GM19467 (cell line): ENCODE measurements around the gene NTM.

Source experiments
- ATAC-seq: cut with Tn5 transposase; IDR thresholded peaks from one replicate; pipeline ENCODE4 v1.9.1; 2021; ENCODE audit warnings: mild to moderate bottlenecking, moderate library complexity; ENCODE audit not compliant: unreplicated experiment

Gene NTM

GRCh38 chr11:131682373-131683015 is 312.1 kb downstream of the NTM start:
- ATAC-seq: no peak

DNA sequence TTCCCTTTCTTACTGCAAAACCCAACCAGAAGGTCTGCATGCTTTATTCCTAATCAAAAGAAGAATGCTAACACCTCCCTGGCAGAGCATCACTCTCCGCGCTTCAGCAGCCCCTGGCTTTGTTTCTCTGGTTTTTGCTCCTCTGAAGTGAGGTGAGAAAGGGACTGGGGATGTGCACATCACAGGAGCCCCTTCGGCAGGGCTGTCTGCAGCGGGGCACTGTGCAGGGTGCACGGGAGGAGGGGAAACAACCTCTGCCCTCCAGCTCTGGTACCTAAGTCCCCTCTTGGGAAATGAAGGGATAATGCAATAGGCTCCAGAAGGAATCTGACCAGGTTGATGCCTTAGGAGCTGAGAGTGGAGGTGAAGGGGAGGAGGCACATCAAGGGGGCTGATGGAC is 312.7 kb downstream of the NTM start:
- ATAC-seq: no peak

GRCh38 chr11:131683666-131684065 is 313.3 kb downstream of the NTM start:
- no peak for ATAC-seq

DNA sequence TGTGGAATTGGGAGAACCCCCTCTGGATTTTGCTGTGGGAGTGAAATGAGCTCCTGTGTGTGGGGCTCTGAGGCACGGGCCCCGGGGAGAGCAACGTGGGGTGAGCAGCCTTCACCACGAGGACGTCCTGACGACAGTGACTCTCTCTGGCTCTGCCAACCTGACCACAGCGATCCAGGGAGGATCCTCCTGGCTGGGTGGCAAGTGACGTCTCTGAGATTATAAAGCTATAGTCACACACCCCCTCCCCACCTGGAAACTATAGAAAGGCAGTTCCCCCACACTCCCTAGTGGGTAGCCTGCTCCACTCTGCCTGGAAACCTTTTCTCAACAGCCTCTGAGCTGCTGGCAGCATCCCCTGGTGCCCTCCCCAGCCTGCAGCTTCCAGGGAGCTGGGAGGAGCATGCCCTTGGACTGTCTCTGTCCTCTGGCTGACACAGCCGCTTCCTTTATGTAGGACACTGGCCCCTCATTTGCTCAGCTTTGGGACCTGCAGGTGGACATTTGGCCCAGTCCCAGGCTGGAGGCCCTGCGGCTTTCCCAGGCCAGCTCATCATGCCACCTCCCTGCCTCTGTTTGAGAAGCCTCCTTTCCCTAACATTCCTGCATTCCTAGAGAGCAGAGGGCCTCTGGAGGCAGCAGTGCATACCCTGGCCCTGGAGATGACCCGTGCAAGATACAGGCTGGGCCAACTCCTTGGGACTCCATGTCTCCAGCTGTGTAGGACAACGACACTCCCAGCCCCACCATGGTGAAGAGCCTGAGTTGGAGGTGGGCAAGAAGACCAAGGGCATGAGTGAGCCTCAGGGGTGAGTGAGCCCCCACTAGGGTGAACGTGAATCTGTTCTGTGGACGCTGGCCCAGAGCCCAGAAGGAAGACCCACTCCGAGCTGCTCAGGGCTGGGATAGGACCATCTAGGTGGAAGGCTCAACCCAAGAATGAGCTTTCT is 314.0 kb downstream of the NTM start:
- ATAC-seq: no peak

GRCh38 chr11:131685206-131685605 is 314.8 kb downstream of the NTM start:
- ATAC-seq: no peak

GRCh38 chr11:131685906-131686305 is 315.5 kb downstream of the NTM start:
- no peak for ATAC-seq

GRCh38 chr11:131686836-131687235 is 316.4 kb downstream of the NTM start:
- no peak for ATAC-seq

GRCh38 chr11:131687291-131688047 is 317.1 kb downstream of the NTM start:
- no peak for ATAC-seq

DNA sequence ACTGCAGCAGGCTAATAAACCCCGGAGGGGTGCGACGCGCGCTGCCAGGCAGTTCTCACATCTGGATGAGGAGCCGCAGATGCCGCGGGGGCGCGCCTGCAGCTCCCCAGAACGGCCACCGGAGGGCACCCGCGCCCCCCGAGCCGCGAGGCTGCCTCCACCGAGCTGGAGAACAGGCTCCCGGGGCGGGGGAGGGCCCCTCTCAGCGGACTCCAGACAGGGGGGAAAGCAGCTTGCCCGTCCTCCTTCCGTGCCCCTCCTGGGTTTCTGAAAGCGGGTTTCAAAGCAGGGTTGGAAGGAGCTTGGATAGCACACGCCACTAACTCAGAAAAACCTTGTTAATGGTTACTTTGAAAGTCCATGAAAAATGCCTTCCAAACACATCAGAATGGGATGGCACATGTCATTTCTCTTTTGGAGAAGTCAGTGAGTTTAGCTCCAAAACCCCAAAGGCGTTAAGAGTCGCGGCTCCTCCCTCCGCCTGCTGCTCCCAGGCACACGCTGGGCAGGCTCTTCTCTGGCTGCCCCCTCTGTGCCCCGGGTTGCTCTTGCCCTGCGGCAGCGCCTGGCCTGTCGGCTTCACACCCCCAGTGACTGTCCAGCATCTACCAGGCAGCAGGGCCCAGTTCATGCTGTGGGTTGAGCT is 317.8 kb downstream of the NTM start:
- ATAC-seq: peak; percentile 71

- no peak for ATAC-seq
These were observed 318.9 kb downstream of the NTM start for GRCh38 chr11:131689049-131689925.

- no peak for ATAC-seq
These were observed 319.9 kb downstream of the NTM start for GRCh38 chr11:131690362-131690761.

DNA sequence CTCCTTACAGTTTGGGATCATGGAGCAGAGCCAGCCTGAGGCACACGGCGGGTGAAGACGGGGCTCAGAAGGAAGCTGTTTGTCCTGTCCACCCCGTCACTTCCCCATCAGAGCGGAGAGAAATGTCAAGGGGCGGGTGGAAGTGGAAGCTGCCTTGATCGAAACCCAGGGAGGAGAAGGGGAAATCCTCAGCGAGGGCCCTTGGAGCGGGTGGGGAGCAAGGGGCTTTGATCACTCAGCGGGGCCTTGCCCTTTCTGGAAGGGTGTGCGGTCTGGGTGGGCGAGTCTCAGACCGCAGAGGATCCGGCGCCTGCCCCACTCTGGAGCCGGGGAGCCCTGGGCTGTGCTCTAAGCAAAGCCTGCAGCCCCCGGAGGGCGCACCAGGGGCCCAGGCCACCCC is 320.4 kb downstream of the NTM start:
- no peak for ATAC-seq

DNA sequence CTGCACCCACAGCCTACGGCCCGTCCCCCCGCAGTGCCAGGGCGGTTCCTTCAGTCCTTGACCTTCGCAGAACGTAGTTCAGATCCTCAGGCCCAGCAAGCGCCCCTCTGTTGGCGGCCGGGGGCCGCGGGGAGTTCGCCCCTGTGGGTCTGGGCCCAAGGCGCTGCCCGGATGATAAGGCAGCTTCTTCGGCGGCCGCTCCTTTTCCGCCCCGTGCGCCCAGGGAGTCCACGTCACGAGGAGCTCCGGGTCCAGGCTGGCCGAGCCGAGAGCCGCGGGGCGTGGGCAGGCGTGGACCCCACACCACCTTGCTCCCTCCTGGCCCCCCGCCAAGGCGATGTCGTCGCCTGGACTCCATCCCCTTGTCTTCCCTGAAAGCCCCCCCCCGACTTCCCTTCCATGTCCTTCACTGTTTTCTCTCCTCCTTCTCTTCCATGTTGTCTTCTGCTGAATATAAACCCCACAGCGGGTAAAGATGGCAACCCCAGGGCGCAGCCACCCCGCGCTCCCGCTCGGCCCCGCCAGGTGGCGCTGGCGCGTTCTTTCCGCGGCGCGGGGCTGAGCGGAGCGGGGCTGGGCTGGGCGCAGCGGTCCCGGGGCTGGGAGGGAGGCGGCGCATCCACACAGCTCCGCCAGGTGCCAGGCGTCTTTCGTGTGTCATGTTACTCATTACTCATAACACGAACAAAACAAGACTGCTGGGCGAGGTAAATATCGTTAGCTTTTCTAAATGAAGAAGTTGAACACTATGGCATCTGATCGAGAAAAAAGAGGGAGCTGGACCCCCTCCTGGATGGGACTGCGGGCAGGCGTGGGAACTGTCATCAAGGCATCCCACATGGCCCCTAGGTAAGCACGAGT is 321.0 kb downstream of the NTM start:
- ATAC-seq: peak; percentile 36

DNA sequence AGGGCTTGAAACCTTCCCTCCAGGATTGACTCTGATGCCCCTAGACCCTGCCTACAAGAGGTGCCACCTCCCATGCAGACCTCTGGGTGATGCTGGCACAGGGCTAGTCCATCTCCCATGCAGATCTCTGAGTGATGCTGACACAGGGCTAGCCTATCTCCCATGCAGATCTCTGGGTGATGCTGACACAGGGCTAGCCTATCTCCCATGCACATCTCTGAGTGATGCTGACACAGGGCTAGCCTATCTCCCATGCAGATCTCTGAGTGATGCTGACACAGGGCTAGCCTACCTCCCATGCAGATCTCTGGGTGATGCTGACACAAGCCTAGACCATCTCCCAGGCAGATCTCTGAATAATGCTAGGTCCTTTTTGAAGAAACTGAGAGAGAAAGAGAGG is 321.7 kb downstream of the NTM start:
- ATAC-seq: no peak

DNA sequence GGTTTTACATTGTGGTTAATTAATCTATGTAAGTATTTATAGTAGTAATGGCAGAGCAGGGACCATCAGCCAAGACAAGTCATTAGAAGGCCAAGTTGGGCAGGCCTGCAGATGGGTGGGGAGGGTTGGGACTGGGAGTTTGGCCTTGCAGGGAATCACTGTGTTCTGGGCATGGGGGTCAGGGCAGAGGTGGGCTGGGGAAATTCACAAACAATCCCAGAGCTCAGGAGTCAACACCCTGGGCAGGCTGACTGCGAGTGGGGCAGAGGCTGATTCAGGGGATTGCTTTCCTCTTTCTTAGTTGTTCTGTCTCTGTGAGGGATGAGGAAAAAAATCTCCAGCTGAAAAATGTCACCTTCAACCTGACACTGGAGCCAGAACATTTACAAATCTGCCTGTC is 322.5 kb downstream of the NTM start:
- ATAC-seq: no peak

- no peak for ATAC-seq
These were observed 323.3 kb downstream of the NTM start for GRCh38 chr11:131693756-131694155.

DNA sequence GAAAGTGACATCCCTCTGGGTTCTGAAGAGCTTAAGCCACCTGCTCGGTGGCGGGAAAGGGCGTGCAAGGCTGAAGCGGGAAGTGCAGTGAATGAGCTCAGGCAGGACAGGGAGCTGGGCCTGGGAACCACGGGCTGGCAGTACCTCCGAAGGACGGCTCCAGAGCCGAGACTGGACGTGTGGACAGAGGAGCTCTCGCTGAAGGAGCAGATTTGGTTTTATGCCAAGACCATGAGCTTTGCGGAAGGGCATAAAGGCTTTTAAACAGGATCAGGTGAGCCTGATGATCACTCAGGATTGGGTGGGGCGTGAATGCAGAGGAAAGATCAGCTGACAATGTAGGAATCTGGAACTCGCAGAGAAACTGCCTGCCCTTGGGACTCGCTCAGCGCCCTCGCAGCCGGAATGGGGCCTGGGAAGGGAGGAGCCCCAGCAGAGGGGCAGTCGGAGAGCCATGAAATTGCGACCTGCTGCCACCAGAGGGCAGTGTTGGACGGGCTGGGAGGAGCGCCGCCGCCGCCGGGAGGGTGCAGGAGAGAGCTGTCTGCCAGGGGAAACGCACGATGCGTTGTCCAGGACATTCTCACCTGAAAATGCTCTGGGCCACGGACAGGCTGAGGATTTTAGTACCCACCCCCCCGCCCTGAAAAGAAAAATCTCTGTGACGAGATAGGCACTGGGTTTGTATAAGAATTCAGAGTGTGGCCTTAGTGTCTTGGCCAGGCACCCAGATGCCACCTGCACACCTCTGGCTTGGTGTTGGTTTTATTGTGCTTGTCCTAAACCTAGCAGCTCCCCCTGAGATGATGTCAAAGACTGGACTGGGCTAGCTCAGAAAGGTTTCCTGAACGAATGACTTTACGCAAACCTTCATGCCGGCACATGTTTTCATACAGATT is 324.4 kb downstream of the NTM start:
- ATAC-seq: peak; percentile 91

DNA sequence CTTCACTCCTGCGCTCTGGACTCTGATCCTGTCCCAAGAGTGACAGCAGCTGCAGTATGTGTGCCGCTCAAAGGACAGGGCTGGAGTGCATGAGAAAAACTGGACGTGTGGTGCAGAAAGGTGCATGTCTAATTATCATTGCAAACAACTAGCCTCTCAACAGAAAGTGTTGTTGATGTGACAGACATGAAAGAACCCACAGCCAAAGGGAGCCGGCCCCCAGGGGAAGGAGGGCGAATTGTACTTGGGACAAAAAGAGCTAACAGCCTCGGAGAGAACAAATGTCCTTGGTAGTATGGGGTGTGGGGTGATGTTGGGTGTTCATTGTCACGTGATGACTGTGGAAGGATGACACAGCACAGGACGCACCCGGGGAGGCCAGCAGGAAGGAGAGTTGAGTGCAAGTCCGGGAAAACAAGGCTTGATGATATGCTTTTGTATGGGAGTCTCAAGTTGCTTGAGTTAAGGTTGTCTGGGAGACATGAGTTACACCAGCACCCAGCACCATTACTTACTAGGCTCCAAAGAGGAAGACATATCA is 325.5 kb downstream of the NTM start:
- no peak for ATAC-seq
